ENCODE measurements around the gene AGAP1. TPM values are rescaled to one million over a fixed set of nuclear protein-coding genes. Genes with fewer than 3 reads are reported as not detected.

The AGAP1 gene
- total RNA-seq, 2 experiments from 2014 or later = 0.95 to 1.1 TPM

GRCh38 chr2:236158969-236159777 lies 665.3 kb downstream of the AGAP1 start:
- Mint-ChIP-seq H3K4me3 (no peak overlapping the region), H3K27me3 (ENCODE audit: low read depth) (peaks cover 53% of the 10 kb centered on the region), H3K9me3 (peaks cover 4% of the 10 kb centered on the region), H3K27ac (no peak overlapping the region), H3K4me1 (ENCODE audit: low read depth) (no peaks in the 10 kb centered on the region), H3K36me3 (ENCODE audit: low read depth) (no peaks in the 10 kb centered on the region)
- CTCF ChIA-PET = no interaction called here
- DNase-seq = no peak
- intact Hi-C loops (cut with micrococcal nuclease) = no loop called here

GRCh38 chr2:236159778-236160170 lies 665.9 kb downstream of the AGAP1 start:
- no peak overlapping the region for H3K4me3 Mint-ChIP-seq
- CTCF ChIA-PET = interaction anchor here (1.0 kb wide), 1 partner anchor 16 kb away, joined by 3 read pairs; no protein-coding TSS in a partner anchor
- intact Hi-C loops (cut with micrococcal nuclease) = no loop called here
- DNase-seq = no peak
- no peak overlapping the region for H3K27ac Mint-ChIP-seq
- no peaks in the 10 kb centered on the region for H3K36me3 Mint-ChIP-seq (ENCODE audit: low read depth)
- H3K4me1 Mint-ChIP-seq (ENCODE audit: low read depth) = peaks cover 1% of the 10 kb centered on the region
- no peaks in the 10 kb centered on the region for H3K9me3 Mint-ChIP-seq
- H3K27me3 Mint-ChIP-seq (ENCODE audit: low read depth) = peaks cover 51% of the 10 kb centered on the region

- H3K27ac Mint-ChIP-seq = no peak overlapping the region
- H3K4me3 Mint-ChIP-seq = no peak overlapping the region
- no peak for DNase-seq
- peaks cover 56% of the 10 kb centered on the region for H3K27me3 Mint-ChIP-seq (ENCODE audit: low read depth)
- no peaks in the 10 kb centered on the region for H3K36me3 Mint-ChIP-seq (ENCODE audit: low read depth)
- intact Hi-C loops (cut with micrococcal nuclease) = no loop called here
- H3K4me1 Mint-ChIP-seq (ENCODE audit: low read depth) = peaks cover 1% of the 10 kb centered on the region
- no peaks in the 10 kb centered on the region for H3K9me3 Mint-ChIP-seq
- CTCF ChIA-PET = interaction anchor here (1.0 kb wide), 1 partner anchor 16 kb away, joined by 3 read pairs; no protein-coding TSS in a partner anchor
Measured at GRCh38 chr2:236160366-236161081, 666.7 kb downstream of the AGAP1 start.

- Mint-ChIP-seq H3K9me3 (no peaks in the 10 kb centered on the region), H3K27ac (no peak overlapping the region), H3K4me3 (no peak overlapping the region), H3K36me3 (ENCODE audit: low read depth) (no peaks in the 10 kb centered on the region), H3K27me3 (ENCODE audit: low read depth) (peaks cover 61% of the 10 kb centered on the region), H3K4me1 (ENCODE audit: low read depth) (peaks cover 2% of the 10 kb centered on the region)
- DNase-seq = no peak
- CTCF ChIA-PET = no interaction called here
- intact Hi-C loops (cut with micrococcal nuclease) = no loop called here
Measured at GRCh38 chr2:236161082-236161462, 667.2 kb downstream of the AGAP1 start.

GRCh38 chr2:236161531-236161930 lies 667.7 kb downstream of the AGAP1 start:
- intact Hi-C loops (cut with micrococcal nuclease) = no loop called here
- DNase-seq = no peak
- CTCF ChIA-PET = no interaction called here
- Mint-ChIP-seq H3K36me3 (ENCODE audit: low read depth) (no peaks in the 10 kb centered on the region), H3K4me3 (no peak overlapping the region), H3K9me3 (no peaks in the 10 kb centered on the region), H3K4me1 (ENCODE audit: low read depth) (peaks cover 6% of the 10 kb centered on the region), H3K27ac (no peak overlapping the region), H3K27me3 (ENCODE audit: low read depth) (peaks cover 64% of the 10 kb centered on the region)

- H3K4me1 Mint-ChIP-seq (ENCODE audit: low read depth) = peaks cover 11% of the 10 kb centered on the region
- intact Hi-C loops (cut with micrococcal nuclease) = no loop called here
- DNase-seq = no peak
- no peaks in the 10 kb centered on the region for H3K9me3 Mint-ChIP-seq
- H3K36me3 Mint-ChIP-seq (ENCODE audit: low read depth) = no peaks in the 10 kb centered on the region
- H3K27ac Mint-ChIP-seq = no peak overlapping the region
- CTCF ChIA-PET = interaction anchor here (0.7 to 1.2 kb wide), 2 partner anchors 15 to 383 kb away, joined by 3 read pairs; no protein-coding TSS in a partner anchor
- no peak overlapping the region for H3K4me3 Mint-ChIP-seq
- H3K27me3 Mint-ChIP-seq (ENCODE audit: low read depth) = peaks cover 63% of the 10 kb centered on the region
Measured at GRCh38 chr2:236162031-236162845, 668.4 kb downstream of the AGAP1 start.

GRCh38 chr2:236162882-236163470 lies 669.1 kb downstream of the AGAP1 start:
- DNase-seq = no peak
- CTCF ChIA-PET = interaction anchor here (0.7 to 1.2 kb wide), 2 partner anchors 15 to 384 kb away, joined by 3 read pairs; no protein-coding TSS in a partner anchor
- Mint-ChIP-seq H3K4me1 (ENCODE audit: low read depth) (peaks cover 11% of the 10 kb centered on the region), H3K27ac (no peak overlapping the region), H3K27me3 (ENCODE audit: low read depth) (peaks cover 55% of the 10 kb centered on the region), H3K4me3 (no peak overlapping the region), H3K36me3 (ENCODE audit: low read depth) (no peaks in the 10 kb centered on the region), H3K9me3 (no peaks in the 10 kb centered on the region)
- intact Hi-C loops (cut with micrococcal nuclease) = no loop called here

- no peaks in the 10 kb centered on the region for H3K36me3 Mint-ChIP-seq (ENCODE audit: low read depth)
- H3K27ac Mint-ChIP-seq = no peak overlapping the region
- peaks cover 11% of the 10 kb centered on the region for H3K4me1 Mint-ChIP-seq (ENCODE audit: low read depth)
- CTCF ChIA-PET = no interaction called here
- H3K4me3 Mint-ChIP-seq = no peak overlapping the region
- intact Hi-C loops (cut with micrococcal nuclease) = no loop called here
- no peaks in the 10 kb centered on the region for H3K9me3 Mint-ChIP-seq
- no peak for DNase-seq
- H3K27me3 Mint-ChIP-seq (ENCODE audit: low read depth) = peaks cover 50% of the 10 kb centered on the region
Measured at GRCh38 chr2:236163471-236164200, 669.8 kb downstream of the AGAP1 start.

- no peaks in the 10 kb centered on the region for H3K36me3 Mint-ChIP-seq (ENCODE audit: low read depth)
- DNase-seq = no peak
- H3K4me3 Mint-ChIP-seq = no peak overlapping the region
- H3K27ac Mint-ChIP-seq = no peak overlapping the region
- intact Hi-C loops (cut with micrococcal nuclease) = no loop called here
- H3K4me1 Mint-ChIP-seq (ENCODE audit: low read depth) = peaks cover 13% of the 10 kb centered on the region
- CTCF ChIA-PET = no interaction called here
- no peaks in the 10 kb centered on the region for H3K9me3 Mint-ChIP-seq
- peaks cover 53% of the 10 kb centered on the region for H3K27me3 Mint-ChIP-seq (ENCODE audit: low read depth)
Measured at GRCh38 chr2:236164201-236164924, 670.5 kb downstream of the AGAP1 start.

GRCh38 chr2:236164925-236165841 lies 671.3 kb downstream of the AGAP1 start:
- intact Hi-C loops (cut with micrococcal nuclease) = no loop called here
- Mint-ChIP-seq H3K36me3 (ENCODE audit: low read depth) (no peaks in the 10 kb centered on the region), H3K27me3 (ENCODE audit: low read depth) (peaks cover 61% of the 10 kb centered on the region), H3K4me3 (no peak overlapping the region), H3K9me3 (no peaks in the 10 kb centered on the region), H3K4me1 (ENCODE audit: low read depth) (peaks cover 13% of the 10 kb centered on the region), H3K27ac (no peak overlapping the region)
- no peak for DNase-seq
- CTCF ChIA-PET = no interaction called here

Data from activated naive CD4-positive, alpha-beta T cell treated with anti-CD3 and anti-CD28 coated beads for 36 hours (primary cell).